Keratinocyte (primary cell): Measurements from ENCODE around the gene MAML2.

Experiments
- CTCF ChIP-seq, 3 experiments: IDR thresholded peaks in 1 of 3; conservative IDR thresholded peaks in 1 of 3; optimal IDR thresholded peaks in 1 of 3; 2 replicates in 2 of 3; 3 replicates in 1 of 3; pipeline versions ENCODE3 to v1.5.1; 2011; ENCODE audit warnings: low read length in 3 of 3, mild to moderate bottlenecking in 3 of 3, moderate library complexity in 2 of 3, control low read depth in 1 of 3, inconsistent platforms in 1 of 3; ENCODE audit not compliant: insufficient read depth in 2 of 3; ENCODE audit errors: extremely low read depth in 1 of 3
- EZH2 ChIP-seq: IDR thresholded peaks from one replicate; pipeline ENCODE4 v1.6.1; 2012; ENCODE audit warnings: inconsistent platforms, mild to moderate bottlenecking, low read length, moderate library complexity

- no peak for TF ChIP-seq CTCF (optimal IDR thresholded peaks at IDR 0.05 in 1 of 3, IDR thresholded peaks at IDR 0.05 in 1 of 3, conservative IDR thresholded peaks at IDR 0.05 in 1 of 3; ENCODE audit: extremely low read depth in 1 of 3, insufficient read depth in 2 of 3, low read length in 3 of 3)
- no peak for TF ChIP-seq EZH2
Measured at GRCh38 chr11:96063886-96064285, 279.1 kb downstream of the MAML2 start.
